Fibroblast of skin of back (primary cell): ENCODE results near the gene PLCL2.
A peak's percentile ranks its signal among the peaks of the same experiment; 100 is the strongest.

Source experiments
- DNase-seq: peaks from one replicate; pipeline ENCODE4 v3.0.0-alpha.2; 2013

PLCL2 gene

DNA sequence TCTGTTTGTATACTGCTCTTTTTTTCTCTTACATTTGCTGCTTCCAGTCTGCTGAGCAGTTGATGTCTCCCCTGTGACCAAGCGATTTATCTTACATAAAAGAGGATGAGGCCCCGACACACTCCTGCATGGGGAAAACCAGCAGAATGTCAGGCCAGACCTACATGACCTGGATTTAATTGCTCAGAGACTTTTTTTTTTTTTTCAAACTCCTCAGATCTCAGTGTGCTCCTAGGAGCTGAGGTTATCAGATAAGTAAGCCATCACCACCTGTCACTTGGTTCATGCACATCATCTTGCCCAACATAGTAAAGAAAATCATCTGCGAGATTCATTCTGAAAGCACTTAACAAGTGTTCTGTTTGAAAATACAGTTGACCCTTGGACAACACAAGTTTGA lies 163.1 kb downstream of the PLCL2 start:
- DNase-seq = no peak

DNA sequence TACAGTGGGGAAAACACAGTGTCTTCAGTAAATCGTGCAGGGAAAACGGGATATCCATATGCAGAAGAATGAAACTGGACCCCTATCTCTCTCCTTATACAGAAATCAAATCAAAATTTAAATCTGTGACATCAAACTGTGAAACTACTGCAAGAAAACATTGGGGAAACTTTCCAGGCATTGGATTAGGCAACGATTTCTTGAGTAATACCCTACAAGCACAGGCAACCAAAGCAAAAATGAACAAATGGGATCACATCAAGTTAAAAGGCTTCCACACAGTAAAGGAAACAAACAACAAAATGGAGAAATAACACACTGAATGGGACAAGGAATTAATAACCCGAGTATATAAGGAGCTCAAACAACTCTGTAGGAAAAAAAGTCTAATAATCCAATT lies 165.3 kb downstream of the PLCL2 start:
- no peak for DNase-seq

DNA sequence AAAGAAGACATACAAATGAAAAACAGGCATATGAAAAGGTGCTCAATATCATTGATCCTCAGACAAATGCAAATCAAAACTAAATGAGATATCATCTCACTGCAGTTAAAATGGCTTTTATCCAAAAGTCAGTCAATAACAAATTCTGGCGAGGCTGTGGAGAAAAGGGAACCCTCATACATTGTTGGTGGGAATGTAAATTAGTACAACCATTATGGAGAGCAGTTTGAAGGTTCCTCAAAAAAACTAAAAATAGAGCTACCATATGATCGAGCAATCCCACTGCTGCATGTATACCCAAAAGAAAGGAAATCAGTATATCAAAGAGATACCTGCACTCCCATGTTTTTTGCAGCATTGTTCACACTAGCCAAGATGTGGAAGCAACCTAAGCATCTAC lies 165.8 kb downstream of the PLCL2 start:
- no peak for DNase-seq

DNA sequence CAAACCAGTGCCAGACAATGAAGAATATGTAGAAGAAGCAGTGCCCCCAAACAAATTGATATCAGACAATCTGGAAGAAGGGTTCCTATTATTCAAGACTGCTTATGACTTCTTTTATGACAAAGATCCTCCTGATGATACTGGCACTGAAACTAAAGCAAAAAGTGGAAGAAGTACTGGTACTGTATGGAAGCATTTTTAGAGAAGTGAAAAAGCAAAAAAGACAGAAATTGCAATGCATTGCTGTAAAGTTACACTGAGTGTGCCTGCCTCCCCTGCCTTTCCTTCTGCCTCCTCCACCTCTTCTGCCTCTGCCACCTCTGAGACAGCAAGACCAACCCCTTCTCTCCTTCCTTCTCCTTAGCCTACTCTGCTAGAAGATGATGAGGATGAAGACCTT lies 167.6 kb downstream of the PLCL2 start:
- DNase-seq = no peak

DNA sequence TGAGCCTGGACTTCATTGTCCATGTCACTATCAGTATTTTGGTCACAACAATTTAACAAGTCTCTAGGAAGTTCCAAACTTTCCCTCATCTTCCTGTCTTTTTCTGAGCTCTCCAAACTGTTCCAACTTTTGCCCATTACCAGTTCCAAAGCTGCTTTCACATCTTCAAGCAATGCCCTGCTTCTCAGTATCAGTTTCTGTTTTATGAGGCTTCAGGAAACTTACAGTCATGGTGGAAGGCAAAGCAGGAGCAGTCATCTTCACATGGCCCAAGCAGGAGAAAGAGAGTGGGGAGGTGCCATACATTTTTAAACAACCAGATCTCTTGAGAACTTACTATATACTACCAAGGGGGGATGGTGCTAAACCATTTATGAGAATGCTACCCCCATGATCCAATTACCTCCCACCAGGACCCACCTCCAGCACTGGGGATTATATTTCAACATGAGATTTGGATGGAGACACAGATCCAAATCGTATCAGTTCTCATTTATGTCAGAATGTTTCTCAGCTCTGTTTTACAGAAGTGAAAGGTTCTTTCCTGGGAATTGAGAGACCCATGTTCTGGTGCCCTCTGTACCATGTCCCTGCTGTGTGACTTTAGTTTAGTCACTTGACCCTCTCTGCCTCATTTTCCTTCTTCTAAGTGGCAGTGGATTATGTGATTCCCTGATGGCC lies 169.7 kb downstream of the PLCL2 start:
- no peak for DNase-seq

DNA sequence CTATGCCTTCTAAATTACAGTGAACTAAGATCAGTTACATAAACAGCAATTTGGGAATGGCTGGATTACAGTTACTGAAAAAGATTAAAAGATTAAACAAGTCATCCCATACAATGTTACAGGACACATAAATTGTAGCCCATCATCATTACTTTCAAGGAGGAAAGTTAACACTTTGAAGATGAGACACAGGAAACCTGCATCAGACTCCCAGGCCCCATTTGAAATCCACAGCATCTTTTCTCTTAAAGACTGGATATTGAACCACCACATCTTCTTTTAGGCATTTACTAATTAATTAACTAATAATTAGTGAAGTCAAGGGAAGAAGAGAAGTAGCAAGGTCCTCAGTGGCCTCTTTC lies 170.2 kb downstream of the PLCL2 start:
- DNase-seq = no peak

DNA sequence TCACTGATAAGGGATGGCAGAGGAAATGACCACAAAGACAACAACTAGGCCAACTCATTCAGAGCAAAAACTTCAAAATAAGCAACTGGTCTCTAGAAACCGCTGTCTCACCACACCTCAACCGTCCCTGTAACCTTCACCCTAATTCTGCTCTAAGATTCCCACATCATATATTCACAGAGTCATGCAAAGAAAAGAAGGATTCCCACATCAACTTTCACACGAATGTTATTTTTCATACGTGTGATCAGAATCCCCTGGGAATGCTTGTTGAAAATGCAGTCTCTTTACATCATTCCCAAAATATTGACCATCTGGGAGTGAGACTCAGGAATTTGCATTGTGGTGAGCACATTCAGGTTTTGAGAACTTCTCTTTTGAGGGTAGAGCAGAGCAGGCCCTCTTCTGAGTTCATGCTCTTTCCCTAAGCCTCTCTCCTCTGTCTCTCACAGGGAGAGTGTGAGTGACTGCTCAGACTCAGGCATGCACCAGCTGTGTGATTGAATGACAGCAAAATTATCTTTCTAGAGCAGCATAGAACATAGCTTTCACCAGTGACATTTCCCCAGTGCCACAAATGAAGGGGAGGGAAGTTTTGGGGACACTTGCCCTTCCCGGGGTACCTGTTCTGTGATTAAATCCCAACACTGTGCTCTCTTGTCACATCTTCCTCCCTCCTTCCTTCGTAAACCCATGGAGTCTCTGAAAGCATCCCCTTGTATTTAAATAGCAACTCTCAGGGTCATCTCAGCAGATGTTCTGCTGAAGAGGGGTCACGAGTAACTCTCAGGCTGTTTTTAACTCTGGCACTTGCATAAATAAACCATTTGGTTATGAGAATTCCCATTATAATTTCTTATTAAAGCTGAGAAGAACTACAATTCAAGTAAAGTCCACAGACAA lies 170.9 kb downstream of the PLCL2 start:
- peak; percentile 98 for DNase-seq

DNA sequence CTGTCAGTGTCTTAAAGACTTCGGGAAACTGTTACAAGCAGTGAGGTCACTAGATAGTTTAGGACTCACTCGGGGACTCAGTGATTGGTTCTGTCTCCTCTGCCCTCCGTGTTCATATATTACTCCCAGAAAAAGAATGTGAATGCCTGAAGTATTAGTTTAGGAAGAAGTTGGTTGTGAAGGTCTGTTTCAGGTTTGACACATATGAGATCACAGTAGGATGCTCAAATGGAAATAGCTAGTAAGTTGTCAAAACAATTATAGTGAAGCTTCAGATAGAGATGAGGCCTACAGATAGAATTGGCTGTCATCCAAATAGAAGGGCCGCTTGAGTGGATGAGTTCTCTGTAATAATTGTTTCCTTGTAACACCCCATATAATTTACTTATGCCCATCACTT lies 172.6 kb downstream of the PLCL2 start:
- peak; percentile 96 for DNase-seq

DNA sequence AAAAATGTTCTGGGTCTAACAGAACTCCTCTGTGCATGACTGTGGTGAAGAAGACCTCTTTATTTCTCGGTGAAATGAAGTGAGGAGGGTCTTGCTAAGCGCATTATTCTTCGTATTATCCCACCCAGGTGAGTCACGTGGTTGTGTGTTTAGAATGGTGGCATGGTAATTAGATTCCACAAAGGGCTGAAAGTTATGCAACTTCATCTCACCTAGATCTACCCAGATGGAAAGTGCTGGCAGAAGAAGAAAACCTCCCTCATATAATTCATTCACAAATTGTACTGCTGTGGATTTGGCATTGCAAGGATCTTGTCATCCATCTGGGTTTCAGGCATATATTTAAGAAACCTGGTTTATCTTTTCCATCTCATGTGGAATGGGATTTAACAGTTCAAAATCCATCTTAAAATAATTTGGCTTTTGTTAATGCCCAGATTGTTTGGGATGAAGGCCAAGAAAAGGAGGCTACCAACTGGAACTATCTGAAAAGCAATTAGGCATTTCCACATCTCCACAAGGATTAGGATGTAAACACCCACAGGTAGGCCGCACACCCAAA lies 175.3 kb downstream of the PLCL2 start:
- DNase-seq = no peak

DNA sequence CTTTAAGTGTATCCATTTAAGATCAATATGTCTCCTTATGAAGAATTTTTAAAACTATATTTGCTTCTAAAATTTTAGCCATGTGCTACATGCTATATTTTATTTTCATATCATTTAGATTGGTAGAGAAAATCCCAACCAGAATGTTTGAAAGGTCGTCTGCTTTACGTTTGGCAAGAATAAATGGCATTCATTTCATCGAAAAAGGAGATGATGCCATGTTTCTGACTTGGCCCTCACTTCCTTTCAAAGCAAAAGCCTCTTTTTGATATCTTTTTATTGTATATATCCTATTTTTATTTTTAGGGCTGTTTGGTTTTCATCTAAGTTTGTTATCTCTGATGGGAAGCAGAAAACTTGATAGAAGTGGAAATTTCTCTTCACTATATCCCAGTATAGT lies 176.2 kb downstream of the PLCL2 start:
- DNase-seq = no peak

DNA sequence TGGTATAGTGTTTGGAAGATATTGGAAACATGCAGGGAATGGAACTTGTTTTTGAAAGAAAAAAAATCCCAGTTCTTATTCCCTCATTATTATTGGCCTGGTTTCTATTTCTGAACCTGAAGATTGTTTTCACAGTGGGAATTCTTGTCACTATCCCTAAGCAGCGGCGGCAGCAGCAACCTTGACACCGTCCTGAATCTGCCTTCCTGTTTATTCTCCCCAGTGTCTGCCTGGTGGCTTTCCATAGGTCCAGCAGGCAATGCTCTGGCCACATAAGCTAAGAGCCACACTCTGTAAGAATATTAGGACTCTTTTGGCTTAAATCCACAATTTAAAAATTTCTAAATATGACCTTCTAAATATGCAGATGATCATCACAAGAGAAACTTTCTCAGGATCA lies 178.0 kb downstream of the PLCL2 start:
- DNase-seq = no peak

DNA sequence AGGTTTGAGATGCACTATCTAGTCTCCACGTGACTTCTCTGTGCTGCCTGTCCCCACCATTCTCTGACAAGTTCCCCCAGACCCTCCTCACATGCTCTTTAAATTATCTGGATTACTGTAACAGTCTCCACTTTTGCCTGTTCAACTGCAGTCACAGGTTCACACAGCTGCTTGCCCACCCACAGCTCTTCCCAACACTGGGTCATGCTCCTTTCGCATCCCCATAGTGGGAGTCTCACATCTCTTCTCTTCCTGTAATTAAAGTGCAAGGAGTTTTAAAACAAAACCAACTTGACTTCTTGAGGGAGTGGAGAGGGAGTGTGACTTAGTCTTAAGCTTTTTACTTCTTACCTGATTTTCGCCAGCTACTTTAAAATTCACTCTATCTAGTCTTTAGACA lies 178.8 kb downstream of the PLCL2 start:
- DNase-seq = no peak

DNA sequence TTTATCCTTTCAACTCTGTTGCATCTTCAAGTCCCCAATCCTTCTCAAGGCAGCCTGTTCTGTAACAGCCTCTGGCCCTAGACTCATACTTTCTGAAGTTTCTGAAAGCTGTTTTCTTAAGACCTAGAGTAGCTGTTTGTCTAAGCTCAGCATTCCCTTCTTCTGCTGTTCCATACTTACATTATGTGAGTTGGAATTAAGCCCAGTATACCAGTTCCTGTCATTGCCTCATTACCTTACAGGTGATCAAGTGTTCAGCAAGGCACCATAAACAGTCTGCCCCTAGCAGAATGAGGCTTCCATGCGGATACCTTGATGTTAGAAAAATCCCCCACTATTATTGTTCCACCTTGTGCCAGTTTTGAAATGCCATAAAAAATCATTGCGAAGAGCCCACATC lies 180.6 kb downstream of the PLCL2 start:
- no peak for DNase-seq

DNA sequence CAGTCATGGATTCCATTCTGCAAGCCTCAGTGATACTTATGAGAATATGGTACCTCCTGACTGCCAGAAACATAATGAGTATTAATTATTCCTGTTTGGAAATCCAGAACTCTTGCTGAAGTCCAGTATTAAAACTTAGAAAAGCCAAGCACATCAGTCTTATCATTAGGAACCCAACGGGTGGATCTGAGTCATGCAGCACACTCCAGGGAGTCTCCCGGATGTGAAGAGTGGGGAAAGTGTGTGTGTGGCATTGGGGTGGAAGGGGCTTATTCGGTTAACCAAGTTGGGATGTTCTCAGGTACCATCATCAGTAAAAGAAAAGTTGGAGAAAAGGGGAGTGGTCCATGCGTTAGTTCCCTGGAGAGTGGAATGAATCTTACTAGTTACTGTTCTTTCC lies 181.1 kb downstream of the PLCL2 start:
- DNase-seq = peak; percentile 29

DNA sequence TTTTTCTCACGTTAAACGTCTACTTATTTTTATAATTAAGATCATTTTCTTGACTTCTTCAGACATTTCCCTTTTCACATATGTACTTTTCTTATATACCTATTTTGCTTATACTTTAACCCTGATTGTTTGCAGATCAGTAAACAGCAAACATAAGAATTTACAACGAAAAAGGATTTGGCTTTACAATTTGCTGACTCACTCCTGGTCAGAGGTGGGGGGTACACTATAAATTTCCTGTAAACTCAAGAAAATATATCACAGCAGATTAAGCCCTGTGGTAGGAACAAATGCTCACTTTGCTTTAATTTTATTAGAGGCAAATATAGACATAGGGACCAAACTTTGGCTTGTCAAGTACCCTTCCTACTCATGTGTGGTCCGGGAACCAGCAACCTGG lies 185.0 kb downstream of the PLCL2 start:
- no peak for DNase-seq

DNA sequence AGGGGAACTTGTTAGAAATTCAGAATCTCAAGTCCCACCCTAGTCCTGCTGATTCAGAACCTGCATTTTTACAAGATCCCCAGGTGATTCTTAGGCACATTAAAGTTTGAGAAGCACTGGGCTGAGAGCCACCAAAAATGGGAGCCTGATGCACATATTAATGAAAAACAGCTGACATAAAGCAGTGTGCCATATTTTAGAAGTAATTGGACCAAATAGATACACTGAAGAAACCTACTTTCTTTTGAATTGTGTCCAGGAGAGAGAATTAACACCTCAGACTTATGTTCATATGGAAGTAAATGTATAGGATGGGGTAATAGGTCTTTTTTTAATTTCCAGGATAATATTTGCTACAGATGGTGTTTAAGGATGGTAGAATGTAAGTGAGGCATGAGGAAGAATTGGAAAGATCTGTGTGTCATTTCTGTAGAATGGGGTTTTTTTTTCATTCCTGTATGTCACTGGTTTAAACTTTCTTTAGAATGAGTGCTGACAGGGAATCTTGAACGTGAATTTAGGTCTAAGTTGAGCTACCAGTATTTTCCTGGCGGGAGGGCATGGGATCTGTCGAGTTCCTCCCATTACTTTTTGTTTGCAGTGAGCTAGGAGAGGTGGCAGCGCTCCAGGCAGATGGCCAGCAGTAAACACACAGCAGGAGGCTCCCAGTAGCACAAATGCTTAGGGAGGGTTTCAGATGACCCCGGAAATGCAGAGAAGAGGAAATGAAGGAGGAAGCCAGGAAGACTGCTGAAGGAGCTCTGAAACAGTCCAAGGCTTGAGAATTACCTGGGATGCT lies 185.6 kb downstream of the PLCL2 start:
- peak; percentile 37 for DNase-seq

DNA sequence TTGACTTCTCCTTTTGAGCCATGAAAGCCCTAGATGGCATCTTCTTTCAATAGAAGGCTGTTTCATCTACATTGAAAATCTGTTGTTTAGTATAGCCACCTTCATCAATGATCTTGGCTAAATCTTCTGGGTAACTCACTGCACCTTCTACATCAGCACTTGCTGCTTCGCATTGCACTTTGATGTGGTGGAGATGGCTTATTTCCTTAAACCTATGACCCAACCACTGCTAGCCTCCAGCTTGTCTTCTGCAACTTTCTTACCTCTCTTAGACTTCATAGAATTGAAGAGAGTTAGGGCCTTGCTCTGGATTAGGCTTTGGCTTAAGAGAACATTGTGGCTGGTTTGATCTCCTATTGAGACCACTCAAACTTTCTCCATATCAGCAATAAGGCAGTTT lies 189.8 kb downstream of the PLCL2 start:
- no peak for DNase-seq

DNA sequence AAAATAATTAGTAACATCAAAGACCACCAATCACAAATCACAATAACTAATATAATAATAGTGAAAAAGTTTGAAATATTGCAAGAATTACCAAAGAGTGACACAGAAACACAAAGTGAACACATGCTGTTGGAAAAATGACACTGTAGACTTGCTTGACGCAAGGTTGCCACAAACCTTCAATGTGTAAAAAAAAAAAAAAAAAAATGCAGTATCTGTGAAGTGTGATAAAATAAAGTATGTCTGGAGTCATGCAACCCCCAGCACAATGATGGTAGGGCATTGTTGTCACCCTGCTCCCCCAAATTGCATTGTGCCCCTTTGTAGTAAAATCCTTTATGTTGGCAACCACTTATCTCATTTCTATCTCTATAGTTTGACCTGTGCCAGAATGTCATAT lies 190.6 kb downstream of the PLCL2 start:
- DNase-seq = no peak

DNA sequence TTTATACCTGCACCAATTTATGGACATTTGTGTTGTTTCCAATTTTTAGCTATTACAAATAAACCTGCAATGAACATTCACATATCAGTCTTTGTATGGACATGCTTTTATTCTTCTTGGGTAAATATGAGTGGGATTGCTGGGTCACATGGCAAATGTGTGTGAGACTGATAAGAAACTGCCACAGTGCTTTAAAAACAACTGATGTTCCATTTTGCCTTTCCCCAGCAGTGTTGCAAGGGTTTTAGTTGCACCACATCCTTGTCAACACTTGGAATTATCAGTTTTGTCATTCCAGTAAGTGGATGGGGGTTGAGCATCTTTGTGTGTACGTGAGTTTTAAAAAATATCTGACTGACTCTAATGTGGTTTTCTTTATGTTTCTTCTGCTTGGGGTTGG lies 191.2 kb downstream of the PLCL2 start:
- DNase-seq = no peak

DNA sequence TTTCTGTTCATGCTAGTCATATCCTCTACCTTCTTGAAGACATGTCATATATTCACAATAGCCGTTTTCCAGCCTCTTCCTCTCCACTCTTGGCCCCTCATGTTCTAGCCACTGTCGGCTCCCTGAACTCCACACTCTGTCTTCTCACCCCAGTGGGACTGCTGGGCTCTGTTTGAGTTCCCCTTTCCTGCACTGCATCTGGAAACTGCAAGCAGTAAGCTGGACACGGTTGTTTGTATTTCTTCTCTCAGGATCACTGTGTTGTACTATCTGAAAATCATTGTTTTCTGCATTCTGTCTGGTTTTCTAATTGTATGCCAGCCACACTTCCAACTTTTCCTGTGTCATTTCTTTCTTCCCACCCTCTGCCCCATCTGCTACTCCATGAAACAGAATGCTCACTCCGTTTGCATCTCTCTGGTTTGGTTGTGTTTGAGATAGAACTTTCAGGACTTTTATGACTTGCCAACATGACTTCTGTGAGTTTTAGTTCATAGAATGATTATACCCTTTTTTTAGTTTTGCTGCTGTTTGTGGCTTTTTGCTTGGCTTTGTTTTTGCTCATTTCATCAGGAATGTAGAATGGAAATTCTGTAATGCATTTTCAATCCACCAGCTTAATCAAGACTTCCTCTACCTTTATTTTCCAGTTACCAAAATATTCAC lies 192.3 kb downstream of the PLCL2 start:
- DNase-seq = no peak

DNA sequence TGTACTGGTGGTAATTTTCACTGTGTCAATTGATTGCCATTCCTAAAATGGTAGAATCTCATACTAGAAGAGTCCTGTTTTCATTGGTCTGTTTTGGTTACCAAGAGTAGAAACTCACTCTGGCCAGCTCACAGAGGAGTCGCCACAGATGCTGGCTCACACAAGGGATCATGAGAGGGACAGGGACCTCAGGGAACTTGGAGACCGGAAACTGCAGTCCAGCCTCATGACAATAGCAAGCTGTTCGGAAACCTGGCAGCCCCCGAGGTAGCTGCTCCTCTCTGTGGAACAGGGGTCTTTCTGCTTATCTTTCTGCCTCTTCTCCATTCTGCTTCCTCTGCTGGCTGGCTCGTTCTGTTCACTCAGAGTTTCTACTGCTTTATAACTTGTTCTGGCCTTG lies 192.9 kb downstream of the PLCL2 start:
- DNase-seq = no peak

DNA sequence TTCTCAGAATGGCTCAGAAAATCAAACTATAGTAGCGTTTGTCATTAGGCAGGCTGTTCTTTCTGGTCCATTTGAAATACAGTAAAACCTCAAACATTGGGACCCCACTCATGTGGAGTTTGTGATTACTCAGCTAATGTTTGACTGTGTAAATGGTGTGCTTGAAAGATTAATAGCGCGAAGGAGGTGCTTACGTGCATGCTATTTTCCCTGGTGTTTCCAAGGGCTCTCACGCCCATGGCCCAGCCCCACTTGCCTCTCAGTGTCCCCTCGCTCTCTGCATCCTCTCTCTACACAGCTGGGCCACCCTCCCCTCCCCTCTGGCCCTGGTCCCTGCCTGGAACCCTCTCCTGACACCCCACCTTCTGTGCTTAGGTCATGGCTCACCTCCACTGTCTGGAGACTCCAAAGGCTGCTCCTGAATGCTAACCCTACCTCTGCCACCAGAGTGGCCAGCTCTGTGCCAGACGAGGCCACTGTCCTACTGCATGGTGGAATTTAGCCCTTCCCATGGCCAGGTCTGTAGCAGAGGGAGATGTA lies 194.2 kb downstream of the PLCL2 start:
- no peak for DNase-seq
